CMK (cell line): ENCODE measurements around the gene GCC2.
"Not testable (repeated sequence)": the region's sequence is repeated elsewhere in the genome, so short reads cannot be mapped to it uniquely, and the experiment has no call there.

Experiments used
- DNase-seq: peaks from one replicate; pipeline ENCODE4 v3.0.0-alpha.2; 2010; ENCODE audit warnings: low read depth

Gene GCC2

DNA sequence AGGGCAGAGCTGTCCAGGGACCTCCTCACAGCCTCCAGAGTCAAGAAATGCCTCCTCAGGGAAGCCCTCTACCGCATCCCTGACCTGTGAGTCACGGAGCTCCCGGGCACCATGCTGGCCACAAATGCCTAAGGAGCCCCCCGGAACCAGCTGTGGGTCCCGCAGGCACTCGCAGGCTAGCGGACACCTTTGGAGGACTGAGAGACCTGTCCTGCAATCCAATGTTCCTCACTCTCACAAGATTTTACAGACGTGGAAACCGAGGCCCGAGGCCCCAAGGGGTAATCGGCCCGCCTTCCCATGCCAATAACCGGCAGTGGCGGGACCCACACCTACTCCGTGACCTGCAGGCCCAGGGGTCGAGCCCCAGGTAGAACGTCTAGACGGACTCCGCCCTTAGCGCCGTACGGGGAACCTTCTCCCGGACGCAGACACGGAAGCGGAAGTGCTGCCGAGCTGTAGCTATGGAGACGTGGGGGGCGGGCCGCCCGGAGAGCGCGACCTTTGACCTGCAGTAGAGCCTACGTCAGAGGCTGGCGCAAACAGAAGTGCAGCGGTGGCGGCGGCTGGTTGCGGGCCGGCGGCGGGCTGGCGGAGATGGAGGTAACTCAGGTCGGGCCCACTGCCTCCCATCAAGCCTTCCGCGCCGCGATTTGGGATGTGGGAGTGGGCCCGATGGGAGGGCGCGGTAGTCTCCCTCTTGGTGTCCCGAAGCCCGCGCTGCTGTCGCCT lies at the start of gene GCC2:
Gene GCC2, plus strand, starts transcription at position 529 of the 732 bp plus-strand sequence. Its CDS starts 69 bp downstream, at position 598.
- peak; percentile 70 for DNase-seq

DNA sequence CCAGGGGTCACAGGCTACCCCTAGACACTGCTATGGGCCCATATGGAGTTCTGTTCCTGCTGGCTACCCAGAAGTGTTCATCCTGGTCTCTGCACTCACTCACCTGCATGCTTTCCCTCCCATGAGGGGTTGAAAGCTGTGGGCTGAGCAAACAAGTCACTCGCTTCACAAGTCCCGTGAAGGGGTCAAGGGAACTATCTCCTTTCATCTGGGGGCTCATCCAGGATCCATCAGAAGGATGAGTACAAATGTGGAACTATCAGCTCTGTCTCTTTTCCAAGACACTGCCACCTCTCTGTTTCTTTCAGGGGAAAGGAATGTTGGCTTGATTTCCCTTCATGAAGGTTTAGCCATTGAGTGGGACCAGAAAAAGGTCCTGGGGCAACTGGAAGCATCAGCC lies 49.5 kb upstream of the GCC2 start:
- no peak for DNase-seq

GRCh38 chr2:108401800-108402199 lies 47.2 kb upstream of the GCC2 start:
- DNase-seq, result no peak

GRCh38 chr2:108403494-108403893 lies 45.5 kb upstream of the GCC2 start:
- no peak for DNase-seq

- no peak for DNase-seq
Observed at GRCh38 chr2:108404784-108405397, 44.1 kb upstream of the GCC2 start.

DNA sequence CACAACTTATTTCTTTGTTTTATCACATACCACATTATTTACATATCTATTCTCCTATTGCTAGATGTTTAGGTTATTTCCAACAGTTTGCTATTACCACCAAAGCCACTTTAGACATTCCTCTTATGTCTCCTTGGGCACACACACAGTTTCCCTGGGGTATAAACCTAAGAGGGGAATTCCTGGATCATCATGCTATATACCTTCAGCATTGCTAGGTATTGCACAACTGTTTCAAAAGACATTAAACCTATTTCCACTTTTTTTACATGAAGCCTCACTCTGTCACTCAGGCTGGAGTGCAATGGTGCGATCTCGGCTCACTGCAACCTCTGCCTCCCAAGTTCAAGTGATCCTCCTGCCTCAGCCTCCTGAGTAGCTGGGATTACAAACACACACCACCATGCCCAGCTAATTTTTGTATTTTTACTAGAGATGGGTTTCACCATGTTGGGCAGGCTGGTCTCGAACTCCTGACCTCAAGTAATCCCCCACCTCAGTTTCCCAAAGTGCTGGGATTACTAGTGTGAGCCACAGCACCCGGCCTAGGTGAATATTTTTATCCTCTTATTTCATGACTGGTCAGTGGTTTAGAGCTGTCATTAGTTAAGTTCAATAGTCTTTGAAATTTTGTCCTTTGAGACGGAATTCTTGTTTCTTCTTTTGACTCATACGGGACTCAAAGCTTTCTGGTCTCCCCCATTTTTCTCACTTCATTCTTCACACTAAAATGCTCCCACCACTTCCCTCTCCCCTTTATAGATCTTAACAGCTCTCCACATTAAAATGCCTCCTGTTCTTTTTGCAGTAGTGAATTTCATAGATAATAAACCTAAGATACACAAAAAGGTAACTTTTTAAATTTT lies 40.9 kb upstream of the GCC2 start:
- DNase-seq, result no peak

- DNase-seq, result no peak
Observed at GRCh38 chr2:108409768-108410167, 39.2 kb upstream of the GCC2 start.

- DNase-seq, result no peak
Observed at GRCh38 chr2:108412995-108413710, 35.9 kb upstream of the GCC2 start.

- no peak for DNase-seq
Observed at GRCh38 chr2:108413711-108414095, 35.3 kb upstream of the GCC2 start.

DNA sequence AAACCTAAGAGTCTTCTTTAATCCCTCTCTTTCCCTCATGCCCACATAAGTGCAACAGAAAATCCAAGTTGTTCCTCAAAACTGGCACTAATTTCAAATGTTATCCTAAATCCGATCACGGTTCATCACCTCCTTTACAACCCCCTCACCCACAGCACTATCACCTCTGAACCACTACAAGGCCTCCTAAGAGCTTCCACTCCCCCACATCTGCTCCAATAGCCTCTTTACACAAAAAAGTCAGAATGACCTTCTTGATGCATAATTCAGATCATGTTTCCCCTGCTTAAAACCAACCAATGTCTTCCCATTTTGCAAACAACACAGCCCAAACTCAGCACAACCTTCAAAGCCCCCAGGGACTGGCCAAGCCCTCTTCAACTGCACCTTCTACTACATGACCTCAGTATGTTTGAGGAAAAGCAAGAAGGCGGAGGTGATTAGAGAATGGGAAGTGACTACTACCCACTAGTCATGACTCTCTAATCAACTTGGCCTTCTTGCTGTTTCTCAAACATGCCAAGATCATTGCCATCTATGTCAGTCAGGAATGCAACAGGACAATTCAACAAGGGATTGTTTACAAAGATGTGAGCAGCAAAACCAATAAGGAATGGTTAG lies 34.6 kb upstream of the GCC2 start:
- DNase-seq, result no peak

- DNase-seq, result no peak
Observed at GRCh38 chr2:108414945-108415344, 34.1 kb upstream of the GCC2 start.

DNA sequence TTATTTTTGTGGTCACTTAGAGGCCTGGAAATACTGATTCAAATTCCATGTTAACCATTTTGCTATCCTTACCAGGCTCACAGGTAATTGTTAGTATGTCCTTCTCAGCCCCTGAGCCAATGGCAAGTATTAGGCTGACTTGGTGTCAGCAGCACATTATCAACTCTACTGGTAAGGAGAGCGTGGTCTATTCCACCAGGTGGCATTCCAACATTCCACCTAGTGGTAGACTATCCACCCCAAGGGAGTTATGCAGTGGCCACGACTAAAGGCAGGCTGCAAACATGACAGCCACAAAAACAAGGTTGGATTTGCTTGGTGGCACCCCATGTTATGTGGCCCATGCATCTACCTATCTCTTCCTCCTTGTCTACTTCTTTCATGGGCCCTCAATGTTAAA lies 31.8 kb upstream of the GCC2 start:
- DNase-seq, result no peak

DNA sequence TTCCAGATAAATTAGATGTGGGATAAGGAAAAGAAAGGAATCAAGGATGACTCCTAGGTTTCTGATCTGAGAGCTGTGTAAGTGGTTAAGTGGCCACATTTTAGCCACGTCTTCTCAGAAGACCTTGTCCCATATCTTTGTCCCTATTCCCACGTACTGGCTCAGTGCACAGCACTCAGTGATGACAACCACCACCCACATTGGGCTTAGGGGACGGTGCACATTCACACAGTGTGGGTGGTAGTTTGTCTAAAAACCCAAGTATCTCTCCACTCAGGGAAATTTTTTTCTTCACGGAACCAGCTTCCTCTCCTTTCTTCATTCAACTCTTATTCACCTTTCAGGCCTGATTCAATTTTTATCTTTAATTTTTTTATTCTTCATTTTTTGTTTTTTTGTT lies 30.6 kb upstream of the GCC2 start:
- DNase-seq, result no peak

GRCh38 chr2:108423067-108423466 lies 25.9 kb upstream of the GCC2 start:
- no peak for DNase-seq

DNA sequence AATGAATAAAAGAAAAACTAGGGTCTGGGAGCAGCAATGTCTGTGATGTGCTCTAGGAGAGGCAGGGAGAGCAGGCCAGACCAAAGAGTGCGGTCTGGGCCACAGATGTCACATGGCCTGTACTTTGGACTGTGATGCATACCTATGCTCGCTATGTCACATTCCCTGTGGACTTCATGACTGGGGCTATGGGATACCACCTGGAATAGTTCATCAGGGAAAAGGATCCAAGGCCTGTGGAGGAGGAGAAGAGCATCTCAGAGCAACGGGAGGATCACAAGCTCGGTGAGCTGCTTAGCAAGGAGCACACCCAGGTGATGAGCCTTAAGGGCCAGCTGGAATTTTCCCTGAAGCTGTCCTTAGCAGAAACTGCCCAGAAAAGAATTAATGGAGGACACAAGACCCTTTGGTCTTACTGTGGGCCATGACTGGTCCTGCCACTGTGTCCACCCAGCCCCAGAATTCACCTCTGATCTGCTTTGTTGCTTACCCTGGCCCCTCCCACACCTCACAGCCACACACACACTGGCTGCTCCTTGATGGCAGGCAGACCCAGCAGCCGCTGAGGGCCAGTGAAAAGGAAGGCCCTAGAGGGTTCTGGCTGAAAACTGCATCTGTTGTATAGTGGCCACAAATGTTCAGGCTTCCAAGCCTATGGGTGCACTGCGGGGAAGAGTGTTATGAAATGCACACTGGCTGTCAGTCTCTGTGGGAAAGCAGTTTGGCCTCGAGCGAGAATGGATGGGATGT lies 25.3 kb upstream of the GCC2 start:
- no peak for DNase-seq

GRCh38 chr2:108428286-108429009 lies 20.6 kb upstream of the GCC2 start:
- no peak for DNase-seq

DNA sequence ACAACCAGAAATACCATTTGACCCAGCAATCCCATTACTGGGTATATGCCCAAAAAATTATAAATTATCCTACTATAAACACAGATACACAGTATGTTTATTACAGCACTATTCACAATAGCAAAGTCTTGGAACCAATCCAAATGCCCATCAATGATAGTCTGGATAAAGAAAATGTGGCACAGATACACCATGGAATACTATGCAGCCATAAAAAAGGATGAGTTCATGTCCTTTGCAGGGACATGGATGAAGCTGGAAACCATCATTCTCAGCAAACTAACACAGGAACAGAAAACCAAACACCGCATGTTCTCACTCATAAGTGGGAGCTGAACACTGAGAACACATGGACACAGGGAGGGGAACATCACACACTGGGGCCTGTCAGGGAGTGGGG lies 13.4 kb upstream of the GCC2 start:
- not testable (repeated sequence) for DNase-seq

DNA sequence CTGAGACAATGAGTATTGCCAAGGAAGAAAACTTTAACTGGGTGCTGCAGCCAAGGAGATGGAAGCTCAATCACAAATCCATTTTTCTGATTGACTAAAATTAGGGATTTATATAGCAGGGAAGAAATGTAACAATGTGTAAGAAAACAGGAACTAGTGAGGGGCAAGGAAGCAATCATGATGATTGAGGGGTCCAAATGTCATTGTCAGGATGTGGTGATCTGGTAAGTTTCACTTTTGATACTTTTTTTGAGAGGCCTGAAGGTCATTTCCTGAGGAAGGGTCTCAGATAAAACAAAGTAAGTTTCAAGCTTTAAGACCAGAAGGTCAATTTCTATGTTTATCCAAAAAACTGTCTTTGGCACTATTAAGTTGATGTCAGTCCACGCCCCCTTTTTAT lies 12.0 kb upstream of the GCC2 start:
- no peak for DNase-seq

DNA sequence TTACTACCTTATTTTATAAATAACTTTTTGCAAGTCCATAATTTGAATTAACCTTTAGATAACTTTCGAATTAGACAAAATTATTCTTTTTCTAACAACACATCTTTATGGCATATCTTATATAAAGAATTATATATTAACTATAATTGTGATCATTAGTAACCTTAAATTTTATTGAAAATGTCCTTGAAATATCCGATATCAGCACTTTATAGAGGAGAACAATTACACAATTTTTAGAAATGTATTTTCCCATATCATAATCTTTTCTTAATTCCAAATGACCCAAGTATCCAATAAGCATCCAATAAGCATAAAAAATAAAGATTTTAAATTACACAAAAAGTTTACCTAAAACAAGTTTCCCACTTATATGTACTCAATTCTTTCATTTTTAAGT lies 7.3 kb upstream of the GCC2 start:
- no peak for DNase-seq
